SK-N-MC (cell line): ENCODE data around the gene COL6A1.

Source experiments
- EZH2 ChIP-seq: fragments of 200-600 bp; sonication (generic); IDR thresholded peaks from one replicate; pipeline ENCODE4 v1.6.1; 2017; ENCODE audit warnings: antibody characterized with exemption
- FOXP2 ChIP-seq: optimal IDR thresholded peaks from 2 replicates; pipeline ENCODE3; 2011; ENCODE audit warnings: mild to moderate bottlenecking, moderate library complexity; ENCODE audit not compliant: insufficient read depth; ENCODE audit errors: extremely low read length, control extremely low read depth
- POLR2AphosphoS5 ChIP-seq: IDR thresholded peaks from 2 replicates; pipeline ENCODE4 v1.6.1; 2012; ENCODE audit warnings: mild to moderate bottlenecking, low read depth, low read length, borderline replicate concordance

DNA sequence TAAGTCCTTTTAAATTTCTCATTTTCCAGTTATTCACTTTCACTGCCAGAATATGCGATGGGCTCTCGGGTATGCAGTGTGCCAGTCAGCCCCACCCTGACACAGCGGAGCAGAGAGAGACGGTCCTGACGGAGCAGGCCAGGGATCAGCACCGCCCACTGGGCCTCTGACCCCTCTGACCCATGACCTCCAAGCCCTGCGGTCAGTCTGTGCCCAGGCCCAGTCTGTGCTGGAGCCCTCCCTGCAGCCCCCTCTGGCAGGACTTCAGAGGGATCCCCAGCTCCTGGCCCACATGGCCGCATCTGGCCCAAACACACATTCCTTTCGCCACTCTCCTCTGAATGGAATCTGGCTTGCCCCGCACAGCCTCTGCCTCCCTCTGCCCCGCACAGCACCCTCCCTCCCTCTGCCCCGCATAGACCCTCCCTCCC lies 72.9 kb downstream of the COL6A1 start:
- no peak for TF ChIP-seq POLR2AphosphoS5
- TF ChIP-seq EZH2 = no peak
- no peak for TF ChIP-seq FOXP2
